Thoracic aorta (tissue), 2 donors: Measurements from ENCODE around the gene SVOP. TPM values are rescaled to one million over a fixed set of nuclear protein-coding genes. Genes with fewer than 3 reads are reported as not detected.

ENCODE experiments used
- ATAC-seq: fragments of 150-250 bp; one replicate; pipeline ENCODE4 v1.8.0; 2017; ENCODE audit warnings: low read depth; ENCODE audit not compliant: insufficient number of reproducible peaks, low FRiP score
- DNase-seq: peaks from one replicate; pipeline ENCODE4 v3.0.0-alpha.2; 2020; ENCODE audit warnings: low spot score
- H3K27ac ChIP-seq, 2 donors: fragments of 200-600 bp; sonication (generic); 1 replicate in 1 of 2; 2 replicates in 1 of 2; pipeline ENCODE4 v1.5.1; 2016; ENCODE audit warnings: mild to moderate bottlenecking in 2 of 2, moderate library complexity in 2 of 2
- H3K27me3 ChIP-seq: fragments of 200-600 bp; sonication (generic); replicated peaks from 2 replicates; pipeline ENCODE4 v1.6.0; 2016; ENCODE audit warnings: mild to moderate bottlenecking; ENCODE audit not compliant: insufficient read depth
- H3K36me3 ChIP-seq: fragments of 200-600 bp; sonication (generic); one replicate; pipeline ENCODE4 v1.5.1; 2016
- H3K4me1 ChIP-seq, 2 donors: fragments of 200-600 bp; sonication (generic); 1 replicate in 1 of 2; 2 replicates in 1 of 2; pipeline versions ENCODE4 v1.5.1 to v1.6.0; 2016; ENCODE audit warnings: low read depth in 2 of 2, mild to moderate bottlenecking in 1 of 2; ENCODE audit not compliant: control insufficient read depth in 1 of 2
- H3K4me3 ChIP-seq: fragments of 200-600 bp; sonication (generic); 2 replicates; pipeline ENCODE4 v1.5.1; 2016; ENCODE audit warnings: mild to moderate bottlenecking
- H3K9me3 ChIP-seq: fragments of 200-600 bp; sonication (generic); 2 replicates; pipeline ENCODE4 v1.5.1; 2016
- CTCF ChIP-seq: fragments of 200-600 bp; sonication (generic); IDR thresholded peaks from one replicate; pipeline ENCODE4 v1.5.1; 2019; ENCODE audit warnings: antibody characterized with exemption
- total RNA-seq, 2 donors: library from RNA; depleted of rRNA; stranded (reverse); fragments of >200 nt; gene quantifications; one replicate each; pipeline versions ENCODE4 v1.1.0 to v1.2.3, GENCODE V29; 2016

Gene SVOP
- total RNA-seq, 2 donors from 2014 or later: not detected

GRCh38 chr12:108964371-108965352, 56.2 kb downstream of the SVOP start:
- Histone ChIP-seq H3K27ac (no peak overlapping the region), H3K4me1 (no peaks in the 10 kb centered on the region), H3K36me3 (no peaks in the 10 kb centered on the region), H3K27me3 (no peaks in the 10 kb centered on the region), H3K4me3 (no peak overlapping the region), H3K9me3 (no peaks in the 10 kb centered on the region)
- DNase-seq (no peak), ATAC-seq (no peak)
- TF ChIP-seq CTCF: no peak

GRCh38 chr12:108962256-108962655, 58.6 kb downstream of the SVOP start:
- TF ChIP-seq CTCF: no peak
- Histone ChIP-seq H3K9me3 (no peaks in the 10 kb centered on the region), H3K27ac (no peak overlapping the region), H3K4me3 (no peak overlapping the region), H3K36me3 (no peaks in the 10 kb centered on the region), H3K27me3 (no peaks in the 10 kb centered on the region), H3K4me1 (no peaks in the 10 kb centered on the region)
- no peak for DNase-seq
- no peak for ATAC-seq

GRCh38 chr12:108959748-108960655, 60.9 kb downstream of the SVOP start:
- Histone ChIP-seq H3K9me3 (no peaks in the 10 kb centered on the region), H3K36me3 (no peaks in the 10 kb centered on the region), H3K4me1 (no peaks in the 10 kb centered on the region), H3K4me3 (no peak overlapping the region), H3K27me3 (no peaks in the 10 kb centered on the region), H3K27ac (no peak overlapping the region)
- DNase-seq (no peak), ATAC-seq (no peak)
- no peak for TF ChIP-seq CTCF

GRCh38 chr12:108955225-108955835, 65.5 kb downstream of the SVOP start:
- Histone ChIP-seq H3K4me3 (no peak overlapping the region), H3K9me3 (no peaks in the 10 kb centered on the region), H3K4me1 (peaks cover 0 to 4% of the 10 kb centered on the region in 2 donors), H3K27me3 (no peaks in the 10 kb centered on the region), H3K27ac (no peak overlapping the region), H3K36me3 (no peaks in the 10 kb centered on the region)
- no peak for TF ChIP-seq CTCF
- no peak for ATAC-seq
- no peak for DNase-seq
